Parathyroid adenoma (tissue), 2 donors: ENCODE measurements around the gene CYTH4.
"Not testable (repeated sequence)": the region's sequence is repeated elsewhere in the genome, so short reads cannot be mapped to it uniquely, and the experiment has no call there.

ENCODE experiments used
- H2AFZ ChIP-seq: fragments of 300-600 bp; sonication (generic); one replicate; pipeline ENCODE4 v1.7.0; 2017; ENCODE audit warnings: antibody characterized with exemption, mild to moderate bottlenecking
- H3K27ac ChIP-seq: fragments of 300-600 bp; sonication (generic); one replicate; pipeline ENCODE4 v1.7.0; 2017
- H3K27me3 ChIP-seq: fragments of 300-600 bp; sonication (generic); one replicate; pipeline ENCODE4 v1.7.0; 2017; ENCODE audit warnings: low read length; ENCODE audit not compliant: control insufficient read depth, insufficient read depth
- H3K36me3 ChIP-seq: fragments of 300-600 bp; sonication (generic); one replicate; pipeline ENCODE4 v1.7.0; 2017; ENCODE audit warnings: low read length; ENCODE audit not compliant: control insufficient read depth, insufficient read depth
- H3K4me1 ChIP-seq: fragments of 300-600 bp; sonication (generic); one replicate; pipeline ENCODE4 v1.7.0; 2017; ENCODE audit warnings: control low read depth
- H3K4me2 ChIP-seq: fragments of 300-600 bp; sonication (generic); one replicate; pipeline ENCODE4 v1.7.0; 2017; ENCODE audit warnings: low read length
- H3K4me3 ChIP-seq: fragments of 300-600 bp; sonication (generic); one replicate; pipeline ENCODE4 v1.7.0; 2017; ENCODE audit warnings: low read depth, low read length
- H3K79me2 ChIP-seq: fragments of 300-600 bp; sonication (generic); one replicate; pipeline ENCODE4 v1.7.0; 2017; ENCODE audit warnings: control low read depth
- H3K9ac ChIP-seq: fragments of 300-600 bp; sonication (generic); one replicate; pipeline ENCODE4 v1.7.0; 2017; ENCODE audit warnings: mild to moderate bottlenecking
- H3K9me3 ChIP-seq: fragments of 300-600 bp; sonication (generic); one replicate; pipeline ENCODE4 v1.7.0; 2017; ENCODE audit warnings: low read length; ENCODE audit not compliant: control insufficient read depth
- CTCF ChIP-seq: fragments of 300-600 bp; sonication (generic); IDR thresholded peaks from one replicate; pipeline ENCODE4 v1.7.0; 2017; ENCODE audit warnings: antibody characterized with exemption, mild to moderate bottlenecking
- donor health status: primary hyperparathyroidism.

The CYTH4 gene

GRCh38 chr22:37328017-37328416, 45.7 kb downstream of the CYTH4 start:
- H3K9ac ChIP-seq: no peak overlapping the region
- no peak overlapping the region for H3K4me3 ChIP-seq
- H3K27me3 ChIP-seq: peaks cover 14% of the 10 kb centered on the region
- no peak overlapping the region for H3K27ac ChIP-seq
- no peak for TF ChIP-seq CTCF
- H3K4me2 ChIP-seq: no peak overlapping the region
- no peaks in the 10 kb centered on the region for H3K9me3 ChIP-seq
- H3K79me2 ChIP-seq: no peaks in the 10 kb centered on the region
- H3K36me3 ChIP-seq: no peaks in the 10 kb centered on the region
- no peak overlapping the region for H2AFZ ChIP-seq
- H3K4me1 ChIP-seq: no peaks in the 10 kb centered on the region

- not testable (repeated sequence) for H3K4me2 ChIP-seq, H3K4me3 ChIP-seq, H3K9me3 ChIP-seq, H3K79me2 ChIP-seq, H3K27ac ChIP-seq, H3K9ac ChIP-seq, H2AFZ ChIP-seq, H3K36me3 ChIP-seq, H3K4me1 ChIP-seq
- H3K27me3 ChIP-seq: peaks cover 14% of the 10 kb centered on the region
Measured at GRCh38 chr22:37328538-37329237, 46.4 kb downstream of the CYTH4 start.

GRCh38 chr22:37329238-37330140, 47.2 kb downstream of the CYTH4 start:
- Histone ChIP-seq H3K9me3 (no peaks in the 10 kb centered on the region), H3K27me3 (peaks cover 18% of the 10 kb centered on the region), H3K79me2 (no peaks in the 10 kb centered on the region), H2AFZ (no peak overlapping the region), H3K27ac (no peak overlapping the region), H3K4me1 (no peaks in the 10 kb centered on the region), H3K9ac (no peak overlapping the region), H3K36me3 (no peaks in the 10 kb centered on the region), H3K4me3 (no peak overlapping the region), H3K4me2 (no peak overlapping the region)
- no peak for TF ChIP-seq CTCF

GRCh38 chr22:37330200-37331033, 48.1 kb downstream of the CYTH4 start:
- Histone ChIP-seq H3K4me1 (no peaks in the 10 kb centered on the region), H3K27ac (no peak overlapping the region), H3K27me3 (peaks cover 9% of the 10 kb centered on the region), H3K79me2 (no peaks in the 10 kb centered on the region), H3K36me3 (no peaks in the 10 kb centered on the region), H3K4me3 (no peak overlapping the region), H3K4me2 (no peak overlapping the region), H3K9ac (no peak overlapping the region), H2AFZ (no peak overlapping the region), H3K9me3 (no peaks in the 10 kb centered on the region)
- TF ChIP-seq CTCF: no peak

GRCh38 chr22:37331034-37331428, 48.7 kb downstream of the CYTH4 start:
- no peak for TF ChIP-seq CTCF
- Histone ChIP-seq H3K36me3 (no peaks in the 10 kb centered on the region), H3K4me3 (no peak overlapping the region), H3K27me3 (peaks cover 9% of the 10 kb centered on the region), H3K27ac (no peak overlapping the region), H2AFZ (no peak overlapping the region), H3K9ac (no peak overlapping the region), H3K79me2 (no peaks in the 10 kb centered on the region), H3K4me1 (no peaks in the 10 kb centered on the region), H3K9me3 (no peaks in the 10 kb centered on the region), H3K4me2 (no peak overlapping the region)
